HepG2 (cell line): Measurements from ENCODE around the gene HSD3B7. TPM values are rescaled to one million over a fixed set of nuclear protein-coding genes. Genes with fewer than 3 reads are reported as not detected.

Experiments
- ETV6 ChIP-seq: sonication (generic); formaldehyde crosslinking; conservative IDR thresholded peaks from 2 replicates; pipeline ENCODE4 v1.4.0; 2020; ENCODE audit warnings: missing genetic modification reagents
- HNF1A ChIP-seq, 2 experiments: sonication (generic) in 1 of 2; formaldehyde crosslinking in 1 of 2; IDR thresholded peaks; 2 replicates each; pipeline versions ENCODE4 v1.4.0 to v1.6.1; 2016 to 2020; ENCODE audit warnings: borderline replicate concordance in 1 of 2, low read depth in 1 of 2, mild to moderate bottlenecking in 1 of 2, missing genetic modification reagents in 1 of 2
- NR3C1 ChIP-seq: sonication (generic); formaldehyde crosslinking; IDR thresholded peaks from 2 replicates; pipeline ENCODE4 v1.4.0; 2020; ENCODE audit warnings: missing genetic modification reagents
- PLRG1 ChIP-seq: fragments of 450-650 bp; conservative IDR thresholded peaks from 2 replicates; pipeline ENCODE4 v1.6.1; 2016
- RNF2 ChIP-seq: fragments of 450-650 bp; conservative IDR thresholded peaks from 2 replicates; pipeline ENCODE4 v1.6.1; 2016; ENCODE audit warnings: low read depth
- ZEB1 ChIP-seq: IDR thresholded peaks from 2 replicates; pipeline ENCODE4 v1.6.1; 2012; ENCODE audit warnings: mild to moderate bottlenecking, low read depth, inconsistent platforms; ENCODE audit not compliant: insufficient replicate concordance
- ZNF260 ChIP-seq: sonication (generic); formaldehyde crosslinking; IDR thresholded peaks from 2 replicates; pipeline ENCODE4 v1.4.0; 2020; ENCODE audit warnings: missing genetic modification reagents, low read depth, mild to moderate bottlenecking, borderline replicate concordance
- ZNF275 ChIP-seq: sonication (generic); formaldehyde crosslinking; IDR thresholded peaks from 2 replicates; pipeline ENCODE4 v1.8.0; 2022; ENCODE audit warnings: missing genetic modification reagents, mild to moderate bottlenecking, inconsistent platforms, borderline replicate concordance
- ZNF709 ChIP-seq: sonication (generic); formaldehyde crosslinking; IDR thresholded peaks from 2 replicates; pipeline ENCODE4 v1.5.0; 2020; ENCODE audit warnings: mild to moderate bottlenecking, missing genetic modification reagents
- ZZZ3 ChIP-seq: sonication (generic); formaldehyde crosslinking; IDR thresholded peaks from 2 replicates; pipeline ENCODE4 v1.4.0; 2020; ENCODE audit warnings: missing genetic modification reagents, mild to moderate bottlenecking, borderline replicate concordance
- polyA plus RNA-seq, 8 experiments: library from polyadenylated mRNA; depleted of rRNA in 3 of 8; stranded (reverse) in 7 of 8; unstranded in 1 of 8; fragments of >200 nt; fragmentation: Illumina TruSeq in 4 of 8; extraction: Trizol in 4 of 8; gene quantifications; 2 replicates each; pipeline versions ENCODE4 v1.2.1 to v1.2.3, GENCODE V29; 2011 to 2016; ENCODE audit warnings: low read depth in 4 of 8, missing spikeins in 1 of 8, mixed read lengths in 1 of 8; ENCODE audit not compliant: insufficient read depth in 1 of 8
- total RNA-seq, 5 experiments: library from RNA; depleted of rRNA; stranded (reverse); fragments of >200 nt; fragmentation: Illumina TruSeq; extraction: Trizol; gene quantifications; 2 replicates each; pipeline ENCODE4 v1.2.3, GENCODE V29; 2016; ENCODE audit warnings: low read depth in 1 of 5
- TF ChIP-seq, protein P1 (sequence below): sonication (generic); formaldehyde crosslinking; IDR thresholded peaks from 2 replicates; pipeline ENCODE4 v1.9.0; 2021; ENCODE audit warnings: missing genetic modification reagents, mild to moderate bottlenecking, borderline replicate concordance
- TF ChIP-seq, protein P2 (sequence below): sonication (generic); formaldehyde crosslinking; IDR thresholded peaks from 2 replicates; pipeline ENCODE4 v1.4.0; 2020; ENCODE audit warnings: mild to moderate bottlenecking, low read depth, missing genetic modification reagents
- TF ChIP-seq, protein P3 (sequence below): IDR thresholded peaks from 2 replicates; pipeline ENCODE4 v1.6.1; 2016; ENCODE audit warnings: low read depth, missing genetic modification reagents, missing compliant biosample characterization

HSD3B7 gene
- total and polyA plus RNA-seq, 2 of the 13 experiments (the other 11 are each of a cell fraction or from before 2014, with no cell fraction given), result 32.9 to 69.7 TPM

- TF ChIP-seq ZZZ3 (CRISPR knock-in tag) (peak; percentile 80), HNF1A (IDR thresholded peaks at IDR 0.05; ENCODE audit: low read depth) (no peak), HNF1A (CRISPR knock-in tag; IDR thresholded peaks at IDR 0.05; ENCODE audit: borderline replicate concordance) (peak; percentile 11; the same call in 1 of the 2 replicates), ZNF260 (CRISPR knock-in tag) (no peak), ZNF275 (CRISPR knock-in tag) (no peak), RNF2 (0 out of 2 replicates have a peak, but pooled peaks have one; percentile 24), ETV6 (CRISPR knock-in tag) (peak; percentile 43; the same call in 1 of the 2 replicates), PLRG1 (no peak), NR3C1 (CRISPR knock-in tag) (no peak), ZNF709 (CRISPR knock-in tag) (0 out of 2 replicates have a peak, but pooled peaks have one; percentile 62), ZEB1 (no peak)
- TF ChIP-seq, protein P1, sequence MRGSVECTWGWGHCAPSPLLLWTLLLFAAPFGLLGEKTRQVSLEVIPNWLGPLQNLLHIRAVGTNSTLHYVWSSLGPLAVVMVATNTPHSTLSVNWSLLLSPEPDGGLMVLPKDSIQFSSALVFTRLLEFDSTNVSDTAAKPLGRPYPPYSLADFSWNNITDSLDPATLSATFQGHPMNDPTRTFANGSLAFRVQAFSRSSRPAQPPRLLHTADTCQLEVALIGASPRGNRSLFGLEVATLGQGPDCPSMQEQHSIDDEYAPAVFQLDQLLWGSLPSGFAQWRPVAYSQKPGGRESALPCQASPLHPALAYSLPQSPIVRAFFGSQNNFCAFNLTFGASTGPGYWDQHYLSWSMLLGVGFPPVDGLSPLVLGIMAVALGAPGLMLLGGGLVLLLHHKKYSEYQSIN (CRISPR knock-in tag), result no peak
- TF ChIP-seq, protein P2, sequence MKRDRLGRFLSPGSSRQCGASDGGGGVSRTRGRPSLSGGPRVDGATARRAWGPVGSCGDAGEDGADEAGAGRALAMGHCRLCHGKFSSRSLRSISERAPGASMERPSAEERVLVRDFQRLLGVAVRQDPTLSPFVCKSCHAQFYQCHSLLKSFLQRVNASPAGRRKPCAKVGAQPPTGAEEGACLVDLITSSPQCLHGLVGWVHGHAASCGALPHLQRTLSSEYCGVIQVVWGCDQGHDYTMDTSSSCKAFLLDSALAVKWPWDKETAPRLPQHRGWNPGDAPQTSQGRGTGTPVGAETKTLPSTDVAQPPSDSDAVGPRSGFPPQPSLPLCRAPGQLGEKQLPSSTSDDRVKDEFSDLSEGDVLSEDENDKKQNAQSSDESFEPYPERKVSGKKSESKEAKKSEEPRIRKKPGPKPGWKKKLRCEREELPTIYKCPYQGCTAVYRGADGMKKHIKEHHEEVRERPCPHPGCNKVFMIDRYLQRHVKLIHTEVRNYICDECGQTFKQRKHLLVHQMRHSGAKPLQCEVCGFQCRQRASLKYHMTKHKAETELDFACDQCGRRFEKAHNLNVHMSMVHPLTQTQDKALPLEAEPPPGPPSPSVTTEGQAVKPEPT, result peak; percentile 84; the same call in 1 of the 2 replicates
- TF ChIP-seq, protein P3, sequence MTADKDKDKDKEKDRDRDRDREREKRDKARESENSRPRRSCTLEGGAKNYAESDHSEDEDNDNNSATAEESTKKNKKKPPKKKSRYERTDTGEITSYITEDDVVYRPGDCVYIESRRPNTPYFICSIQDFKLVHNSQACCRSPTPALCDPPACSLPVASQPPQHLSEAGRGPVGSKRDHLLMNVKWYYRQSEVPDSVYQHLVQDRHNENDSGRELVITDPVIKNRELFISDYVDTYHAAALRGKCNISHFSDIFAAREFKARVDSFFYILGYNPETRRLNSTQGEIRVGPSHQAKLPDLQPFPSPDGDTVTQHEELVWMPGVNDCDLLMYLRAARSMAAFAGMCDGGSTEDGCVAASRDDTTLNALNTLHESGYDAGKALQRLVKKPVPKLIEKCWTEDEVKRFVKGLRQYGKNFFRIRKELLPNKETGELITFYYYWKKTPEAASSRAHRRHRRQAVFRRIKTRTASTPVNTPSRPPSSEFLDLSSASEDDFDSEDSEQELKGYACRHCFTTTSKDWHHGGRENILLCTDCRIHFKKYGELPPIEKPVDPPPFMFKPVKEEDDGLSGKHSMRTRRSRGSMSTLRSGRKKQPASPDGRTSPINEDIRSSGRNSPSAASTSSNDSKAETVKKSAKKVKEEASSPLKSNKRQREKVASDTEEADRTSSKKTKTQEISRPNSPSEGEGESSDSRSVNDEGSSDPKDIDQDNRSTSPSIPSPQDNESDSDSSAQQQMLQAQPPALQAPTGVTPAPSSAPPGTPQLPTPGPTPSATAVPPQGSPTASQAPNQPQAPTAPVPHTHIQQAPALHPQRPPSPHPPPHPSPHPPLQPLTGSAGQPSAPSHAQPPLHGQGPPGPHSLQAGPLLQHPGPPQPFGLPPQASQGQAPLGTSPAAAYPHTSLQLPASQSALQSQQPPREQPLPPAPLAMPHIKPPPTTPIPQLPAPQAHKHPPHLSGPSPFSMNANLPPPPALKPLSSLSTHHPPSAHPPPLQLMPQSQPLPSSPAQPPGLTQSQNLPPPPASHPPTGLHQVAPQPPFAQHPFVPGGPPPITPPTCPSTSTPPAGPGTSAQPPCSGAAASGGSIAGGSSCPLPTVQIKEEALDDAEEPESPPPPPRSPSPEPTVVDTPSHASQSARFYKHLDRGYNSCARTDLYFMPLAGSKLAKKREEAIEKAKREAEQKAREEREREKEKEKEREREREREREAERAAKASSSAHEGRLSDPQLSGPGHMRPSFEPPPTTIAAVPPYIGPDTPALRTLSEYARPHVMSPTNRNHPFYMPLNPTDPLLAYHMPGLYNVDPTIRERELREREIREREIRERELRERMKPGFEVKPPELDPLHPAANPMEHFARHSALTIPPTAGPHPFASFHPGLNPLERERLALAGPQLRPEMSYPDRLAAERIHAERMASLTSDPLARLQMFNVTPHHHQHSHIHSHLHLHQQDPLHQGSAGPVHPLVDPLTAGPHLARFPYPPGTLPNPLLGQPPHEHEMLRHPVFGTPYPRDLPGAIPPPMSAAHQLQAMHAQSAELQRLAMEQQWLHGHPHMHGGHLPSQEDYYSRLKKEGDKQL (CRISPR knock-in tag), result no peak
Observed at GRCh38 chr16:30996985-30997724, 12.1 kb downstream of the HSD3B7 start (continued).
